ENCODE data around the gene GGA1. TPM values are rescaled to one million over a fixed set of nuclear protein-coding genes. Genes with fewer than 3 reads are reported as not detected.

Gene GGA1
- total and polyA plus RNA-seq, 9 of the 15 experiments (the other 6 are each of a cell fraction or from before 2014, with no cell fraction given), result 1.5 to 69.5 (median 31.6) TPM

DNA sequence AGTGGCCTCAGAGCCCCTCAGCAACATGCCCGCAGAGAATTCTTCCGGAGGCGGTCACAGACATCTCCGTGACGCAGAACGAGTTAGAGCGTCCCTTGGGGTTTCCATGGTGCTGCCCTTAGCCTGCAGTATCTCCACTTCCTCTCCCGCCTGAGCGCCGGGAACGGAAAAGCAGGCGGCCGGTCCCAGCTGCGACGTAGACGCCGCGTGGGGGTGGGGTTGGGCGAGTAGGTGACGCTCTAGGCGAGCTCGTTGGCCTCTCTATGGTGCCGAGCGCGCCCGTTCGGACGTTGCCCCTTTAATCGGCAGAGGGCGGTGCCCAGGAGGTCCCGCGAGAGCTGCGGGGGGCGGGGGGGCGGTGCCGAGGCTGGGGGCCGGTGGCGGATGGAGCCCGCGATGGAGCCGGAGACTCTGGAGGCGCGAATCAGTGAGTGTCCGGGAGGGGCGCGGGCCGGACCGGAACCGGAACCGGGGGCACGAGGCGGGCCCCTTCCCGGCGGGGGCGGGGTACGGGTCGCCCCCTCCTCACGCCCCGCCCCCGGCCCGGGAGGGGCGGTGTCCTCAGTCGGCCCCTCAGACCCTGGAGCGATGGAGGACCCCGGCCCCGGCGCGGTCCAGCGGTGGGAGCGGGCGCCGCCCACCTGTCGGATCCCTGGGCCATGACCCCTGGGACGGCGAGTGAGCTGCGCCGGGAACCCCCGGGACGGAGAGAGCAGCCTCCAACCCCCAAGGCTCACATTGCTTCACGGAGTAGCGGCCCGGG, at the start of gene GGA1 (continued):
- TF ChIP-seq ILF3 (IDR thresholded peaks at IDR 0.05; ENCODE audit: borderline replicate concordance) (no peak), PHF21A (IDR thresholded peaks at IDR 0.05; ENCODE audit: borderline replicate concordance, low read depth) (no peak), POLR2B (IDR thresholded peaks at IDR 0.05; ENCODE audit: low read depth, partially characterized antibody) (peak; percentile 48), TBL1XR1 (IDR thresholded peaks at IDR 0.05; ENCODE audit: low read length in 2 of 2) (no peak), FOXM1 (IDR thresholded peaks at IDR 0.05; ENCODE audit: low read depth) (peak; percentile 91), FOXM1 (CRISPR knock-in tag; IDR thresholded peaks at IDR 0.05; ENCODE audit: low read depth) (no peak), PCBP1 (IDR thresholded peaks at IDR 0.05; ENCODE audit: low read depth, low read length, poor library complexity, severe bottlenecking) (no peak), NEUROD1 (IDR thresholded peaks at IDR 0.05; ENCODE audit: borderline replicate concordance, low read depth, low read length, partially characterized antibody) (peak; percentile 90), LEF1 (IDR thresholded peaks at IDR 0.05) (no peak), NFIX (CRISPR knock-in tag; IDR thresholded peaks at IDR 0.05; ENCODE audit: low read depth) (no peak), ZNF263 (CRISPR knock-in tag; IDR thresholded peaks at IDR 0.05; ENCODE audit: borderline replicate concordance) (no peak), MAFK (IDR thresholded peaks at IDR 0.05; ENCODE audit: low read length) (no peak), RUNX1 (IDR thresholded peaks at IDR 0.05; ENCODE audit: low read depth) (no peak)
- TF ChIP-seq, protein P1, sequence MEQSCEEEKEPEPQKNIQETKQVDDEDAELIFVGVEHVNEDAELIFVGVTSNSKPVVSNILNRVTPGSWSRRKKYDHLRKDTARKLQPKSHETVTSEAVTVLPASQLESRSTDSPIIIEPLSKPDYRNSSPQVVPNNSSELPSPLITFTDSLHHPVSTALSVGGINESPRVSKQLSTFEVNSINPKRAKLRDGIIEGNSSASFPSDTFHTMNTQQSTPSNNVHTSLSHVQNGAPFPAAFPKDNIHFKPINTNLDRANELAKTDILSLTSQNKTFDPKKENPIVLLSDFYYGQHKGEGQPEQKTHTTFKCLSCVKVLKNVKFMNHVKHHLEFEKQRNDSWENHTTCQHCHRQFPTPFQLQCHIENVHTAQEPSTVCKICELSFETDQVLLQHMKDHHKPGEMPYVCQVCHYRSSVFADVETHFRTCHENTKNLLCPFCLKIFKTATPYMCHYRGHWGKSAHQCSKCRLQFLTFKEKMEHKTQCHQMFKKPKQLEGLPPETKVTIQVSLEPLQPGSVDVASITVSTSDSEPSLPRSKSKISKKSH (CRISPR knock-in tag; IDR thresholded peaks at IDR 0.05), result no peak
- TF ChIP-seq, protein P2, sequence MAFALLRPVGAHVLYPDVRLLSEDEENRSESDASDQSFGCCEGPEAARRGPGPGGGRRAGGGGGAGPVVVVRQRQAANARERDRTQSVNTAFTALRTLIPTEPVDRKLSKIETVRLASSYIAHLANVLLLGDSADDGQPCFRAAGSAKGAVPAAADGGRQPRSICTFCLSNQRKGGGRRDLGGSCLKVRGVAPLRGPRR (CRISPR knock-in tag; IDR thresholded peaks at IDR 0.05), result no peak
- TF ChIP-seq, protein P3, sequence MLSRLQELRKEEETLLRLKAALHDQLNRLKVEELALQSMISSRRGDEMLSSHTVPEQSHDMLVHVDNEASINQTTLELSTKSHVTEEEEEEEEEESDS (CRISPR knock-in tag; IDR thresholded peaks at IDR 0.05), result no peak
- TF ChIP-seq, protein P4, sequence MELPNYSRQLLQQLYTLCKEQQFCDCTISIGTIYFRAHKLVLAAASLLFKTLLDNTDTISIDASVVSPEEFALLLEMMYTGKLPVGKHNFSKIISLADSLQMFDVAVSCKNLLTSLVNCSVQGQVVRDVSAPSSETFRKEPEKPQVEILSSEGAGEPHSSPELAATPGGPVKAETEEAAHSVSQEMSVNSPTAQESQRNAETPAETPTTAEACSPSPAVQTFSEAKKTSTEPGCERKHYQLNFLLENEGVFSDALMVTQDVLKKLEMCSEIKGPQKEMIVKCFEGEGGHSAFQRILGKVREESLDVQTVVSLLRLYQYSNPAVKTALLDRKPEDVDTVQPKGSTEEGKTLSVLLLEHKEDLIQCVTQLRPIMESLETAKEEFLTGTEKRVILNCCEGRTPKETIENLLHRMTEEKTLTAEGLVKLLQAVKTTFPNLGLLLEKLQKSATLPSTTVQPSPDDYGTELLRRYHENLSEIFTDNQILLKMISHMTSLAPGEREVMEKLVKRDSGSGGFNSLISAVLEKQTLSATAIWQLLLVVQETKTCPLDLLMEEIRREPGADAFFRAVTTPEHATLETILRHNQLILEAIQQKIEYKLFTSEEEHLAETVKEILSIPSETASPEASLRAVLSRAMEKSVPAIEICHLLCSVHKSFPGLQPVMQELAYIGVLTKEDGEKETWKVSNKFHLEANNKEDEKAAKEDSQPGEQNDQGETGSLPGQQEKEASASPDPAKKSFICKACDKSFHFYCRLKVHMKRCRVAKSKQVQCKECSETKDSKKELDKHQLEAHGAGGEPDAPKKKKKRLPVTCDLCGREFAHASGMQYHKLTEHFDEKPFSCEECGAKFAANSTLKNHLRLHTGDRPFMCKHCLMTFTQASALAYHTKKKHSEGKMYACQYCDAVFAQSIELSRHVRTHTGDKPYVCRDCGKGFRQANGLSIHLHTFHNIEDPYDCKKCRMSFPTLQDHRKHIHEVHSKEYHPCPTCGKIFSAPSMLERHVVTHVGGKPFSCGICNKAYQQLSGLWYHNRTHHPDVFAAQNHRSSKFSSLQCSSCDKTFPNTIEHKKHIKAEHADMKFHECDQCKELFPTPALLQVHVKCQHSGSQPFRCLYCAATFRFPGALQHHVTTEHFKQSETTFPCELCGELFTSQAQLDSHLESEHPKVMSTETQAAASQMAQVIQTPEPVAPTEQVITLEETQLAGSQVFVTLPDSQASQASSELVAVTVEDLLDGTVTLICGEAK (IDR thresholded peaks at IDR 0.05), result peak; percentile 97
- TF ChIP-seq, protein P4 (CRISPR knock-in tag; IDR thresholded peaks at IDR 0.05), result no peak

Measured in K562 (cell line).